HepG2 (cell line): ENCODE data around the gene JMJD8. TPM values are rescaled to one million over a fixed set of nuclear protein-coding genes. Genes with fewer than 3 reads are reported as not detected.

Experiments used
- BHLHE40 ChIP-seq: IDR thresholded peaks from 2 replicates; pipeline ENCODE4 v1.6.1; 2011; ENCODE audit warnings: low read length, improper control_type of control experiment
- DPF2 ChIP-seq: sonication (generic); formaldehyde crosslinking; IDR thresholded peaks from 2 replicates; pipeline ENCODE4 v1.4.0; 2020; ENCODE audit warnings: mild to moderate bottlenecking, low read depth, missing genetic modification reagents, borderline replicate concordance
- FOXK2 ChIP-seq: fragments of 450-650 bp; IDR thresholded peaks from 2 replicates; pipeline ENCODE4 v1.6.1; 2016
- LBX2 ChIP-seq: sonication (generic); formaldehyde crosslinking; IDR thresholded peaks from 2 replicates; pipeline ENCODE4 v1.5.0; 2020; ENCODE audit warnings: missing genetic modification reagents, mild to moderate bottlenecking, borderline replicate concordance
- MED13 ChIP-seq: sonication (generic); formaldehyde crosslinking; IDR thresholded peaks from 2 replicates; pipeline ENCODE4 v1.5.0; 2020; ENCODE audit warnings: missing genetic modification reagents
- PRDM15 ChIP-seq: sonication (generic); formaldehyde crosslinking; IDR thresholded peaks from 2 replicates; pipeline ENCODE4 v1.4.0; 2020; ENCODE audit warnings: missing genetic modification reagents
- TEF ChIP-seq: sonication (generic); formaldehyde crosslinking; IDR thresholded peaks from 2 replicates; pipeline ENCODE4 v1.5.0; 2020; ENCODE audit warnings: missing genetic modification reagents
- TGIF2 ChIP-seq: IDR thresholded peaks from 2 replicates; pipeline ENCODE4 v1.6.1; 2016; ENCODE audit warnings: control low read depth, missing compliant biosample characterization
- YEATS4 ChIP-seq: sonication (generic); formaldehyde crosslinking; IDR thresholded peaks from 2 replicates; pipeline ENCODE4 v1.4.0; 2020; ENCODE audit warnings: missing genetic modification reagents, borderline replicate concordance
- ZNF430 ChIP-seq: sonication (generic); formaldehyde crosslinking; IDR thresholded peaks from 2 replicates; pipeline ENCODE4 v1.9.0; 2021; ENCODE audit warnings: mild to moderate bottlenecking, missing genetic modification reagents
- ZNF431 ChIP-seq: sonication (generic); formaldehyde crosslinking; IDR thresholded peaks from 2 replicates; pipeline ENCODE4 v1.9.0; 2022; ENCODE audit warnings: missing genetic modification reagents, low read depth, mild to moderate bottlenecking, borderline replicate concordance
- ZNF639 ChIP-seq: conservative IDR thresholded peaks from 2 replicates; pipeline ENCODE4 v1.6.1; 2018; ENCODE audit warnings: missing genetic modification reagents
- ZNF720 ChIP-seq: sonication (generic); formaldehyde crosslinking; IDR thresholded peaks from 2 replicates; pipeline ENCODE4 v1.4.0; 2020; ENCODE audit warnings: missing genetic modification reagents
- polyA plus RNA-seq, 8 experiments: library from polyadenylated mRNA; depleted of rRNA in 3 of 8; stranded (reverse) in 7 of 8; unstranded in 1 of 8; fragments of >200 nt; fragmentation: Illumina TruSeq in 4 of 8; extraction: Trizol in 4 of 8; gene quantifications; 2 replicates each; pipeline versions ENCODE4 v1.2.1 to v1.2.3, GENCODE V29; 2011 to 2016; ENCODE audit warnings: low read depth in 4 of 8, missing spikeins in 1 of 8, mixed read lengths in 1 of 8; ENCODE audit not compliant: insufficient read depth in 1 of 8
- total RNA-seq, 5 experiments: library from RNA; depleted of rRNA; stranded (reverse); fragments of >200 nt; fragmentation: Illumina TruSeq; extraction: Trizol; gene quantifications; 2 replicates each; pipeline ENCODE4 v1.2.3, GENCODE V29; 2016; ENCODE audit warnings: low read depth in 1 of 5
- TF ChIP-seq, protein P1 (sequence below): sonication (generic); formaldehyde crosslinking; IDR thresholded peaks from 2 replicates; pipeline ENCODE4 v1.4.0; 2020; ENCODE audit warnings: missing genetic modification reagents
- TF ChIP-seq, protein P2 (sequence below): sonication (generic); formaldehyde crosslinking; IDR thresholded peaks from 2 replicates; pipeline ENCODE4 v1.8.1; 2022; ENCODE audit warnings: low read depth, mild to moderate bottlenecking, missing genetic modification reagents
- TF ChIP-seq, protein P3 (sequence below): sonication (generic); IDR thresholded peaks from 2 replicates; pipeline ENCODE4 v1.6.1; 2016; ENCODE audit warnings: low read depth, borderline replicate concordance

Gene JMJD8
- total and polyA plus RNA-seq, 2 of the 13 experiments (the other 11 are each of a cell fraction or from before 2014, with no cell fraction given) = 2.6 to 11.8 TPM

- TF ChIP-seq, protein P1, sequence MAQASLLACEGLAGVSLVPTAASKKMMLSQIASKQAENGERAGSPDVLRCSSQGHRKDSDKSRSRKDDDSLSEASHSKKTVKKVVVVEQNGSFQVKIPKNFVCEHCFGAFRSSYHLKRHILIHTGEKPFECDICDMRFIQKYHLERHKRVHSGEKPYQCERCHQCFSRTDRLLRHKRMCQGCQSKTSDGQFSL (CRISPR knock-in tag) = no peak
- TF ChIP-seq FOXK2 (no peak), YEATS4 (peak; percentile 95), ZNF720 (no peak), DPF2 (CRISPR knock-in tag) (0 out of 2 replicates have a peak, but pooled peaks have one; percentile 22), TGIF2 (CRISPR knock-in tag) (peak; percentile 66; the same call in 1 of the 2 replicates), LBX2 (peak; percentile 79; the same call in 1 of the 2 replicates), ZNF431 (CRISPR knock-in tag) (peak; percentile 57; the same call in 1 of the 2 replicates), TEF (CRISPR knock-in tag) (no peak), ZNF430 (CRISPR knock-in tag) (peak; percentile 96), ZNF639 (CRISPR knock-in tag) (no peak), MED13 (CRISPR knock-in tag) (no peak), BHLHE40 (peak; percentile 92), PRDM15 (CRISPR knock-in tag) (no peak)
- TF ChIP-seq, protein P2, sequence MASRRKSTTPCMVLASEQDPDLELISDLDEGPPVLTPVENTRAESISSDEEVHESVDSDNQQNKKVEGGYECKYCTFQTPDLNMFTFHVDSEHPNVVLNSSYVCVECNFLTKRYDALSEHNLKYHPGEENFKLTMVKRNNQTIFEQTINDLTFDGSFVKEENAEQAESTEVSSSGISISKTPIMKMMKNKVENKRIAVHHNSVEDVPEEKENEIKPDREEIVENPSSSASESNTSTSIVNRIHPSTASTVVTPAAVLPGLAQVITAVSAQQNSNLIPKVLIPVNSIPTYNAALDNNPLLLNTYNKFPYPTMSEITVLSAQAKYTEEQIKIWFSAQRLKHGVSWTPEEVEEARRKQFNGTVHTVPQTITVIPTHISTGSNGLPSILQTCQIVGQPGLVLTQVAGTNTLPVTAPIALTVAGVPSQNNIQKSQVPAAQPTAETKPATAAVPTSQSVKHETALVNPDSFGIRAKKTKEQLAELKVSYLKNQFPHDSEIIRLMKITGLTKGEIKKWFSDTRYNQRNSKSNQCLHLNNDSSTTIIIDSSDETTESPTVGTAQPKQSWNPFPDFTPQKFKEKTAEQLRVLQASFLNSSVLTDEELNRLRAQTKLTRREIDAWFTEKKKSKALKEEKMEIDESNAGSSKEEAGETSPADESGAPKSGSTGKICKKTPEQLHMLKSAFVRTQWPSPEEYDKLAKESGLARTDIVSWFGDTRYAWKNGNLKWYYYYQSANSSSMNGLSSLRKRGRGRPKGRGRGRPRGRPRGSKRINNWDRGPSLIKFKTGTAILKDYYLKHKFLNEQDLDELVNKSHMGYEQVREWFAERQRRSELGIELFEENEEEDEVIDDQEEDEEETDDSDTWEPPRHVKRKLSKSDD (CRISPR knock-in tag) = no peak; the same call in 1 of the 2 replicates
- TF ChIP-seq, protein P3, sequence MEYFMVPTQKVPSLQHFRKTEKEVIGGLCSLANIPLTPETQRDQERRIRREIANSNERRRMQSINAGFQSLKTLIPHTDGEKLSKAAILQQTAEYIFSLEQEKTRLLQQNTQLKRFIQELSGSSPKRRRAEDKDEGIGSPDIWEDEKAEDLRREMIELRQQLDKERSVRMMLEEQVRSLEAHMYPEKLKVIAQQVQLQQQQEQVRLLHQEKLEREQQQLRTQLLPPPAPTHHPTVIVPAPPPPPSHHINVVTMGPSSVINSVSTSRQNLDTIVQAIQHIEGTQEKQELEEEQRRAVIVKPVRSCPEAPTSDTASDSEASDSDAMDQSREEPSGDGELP = no peak; the same call in 1 of the 2 replicates
These were observed 47.7 kb downstream of the JMJD8 start, which contains the start of gene METTL26 (continued) for GRCh38 chr16:636206-637080.
